ENCODE measurements around the gene PSMB1. TPM values are rescaled to one million over a fixed set of nuclear protein-coding genes. Genes with fewer than 3 reads are reported as not detected.

Gene PSMB1
- total RNA-seq, 8 experiments from 2014 or later: 172 to 383 (median 231) TPM

GRCh38 chr6:170485159-170485558, 67.9 kb downstream of the PSMB1 start:
- no peak overlapping the region for H3K4me3 ChIP-seq
- H3K27ac ChIP-seq: no peak overlapping the region
- in situ Hi-C loops (cut with MboI; ENCODE audit: low pct_unique_long_range_greater_than_20kb in 2 of 9, low sequenced_read_pairs in 9 of 9, unreplicated experiment in 9 of 9): no loop called here
- ATAC-seq (replicated peaks in 6 of 8): peak in 3 of 8 experiments; percentile 94 to 98 (median 95)
- H3K4me1 ChIP-seq (replicated peaks in 1 of 2): peaks cover 0 to 2% of the 10 kb centered on the region in 2 donors
- 32 to 89% (median 70%) methylated on average over 4 to 5 of the region's 5 CpGs; no CpG with 5 or more reads in 3 of the 10 experiments for WGBS, 10 experiments

Other genes with a start within 250 kb of the PSMB1 start
- 10 to 100 TPM; 15.9 to 35.4 (median 22.2) TPM for gene FAM120B, start 246.5 kb downstream of the PSMB1 start, total RNA-seq
- gene TBP, start 1.1 kb upstream of the PSMB1 start, total RNA-seq: 10 to 100 TPM; 13.7 to 20.8 (median 17.7) TPM
- 10 to 100 TPM; 34.7 to 77.5 (median 50.7) TPM for gene PDCD2, start 31.3 kb upstream of the PSMB1 start, total RNA-seq

Measured in motor neuron (in vitro differentiated cells).